A549 (cell line): ENCODE data around the gene PDE7B. TPM values are rescaled to one million over a fixed set of nuclear protein-coding genes. Genes with fewer than 3 reads are reported as not detected.

Source experiments
- ATAC-seq, 2 experiments: fragments of 200-7000 bp in 1 of 2; fragments of >200 bp in 1 of 2; cut with Nextera tagmentation in 1 of 2; cut with Tn5 transposase in 1 of 2; 3 replicates each; pipeline versions ENCODE4 v1.8.0 to v1.9.1; 2018 to 2020; ENCODE audit warnings: mild to moderate bottlenecking in 1 of 2, moderate library complexity in 1 of 2
- CTCF ChIA-PET: fragments of 300-600 bp; sonication (Branson Sonifier 250); formaldehyde crosslinking; extraction: SDS; loops from one replicate; lab custom pipeline; 2021; ENCODE audit warnings: antibody characterized with exemption, inconsistent platforms; lab: Yijun Ruan, JAX
- POLR2A ChIA-PET: fragments of 350-600 bp; formaldehyde crosslinking; extraction: SDS; loops from one replicate; lab custom pipeline; 2021; ENCODE audit warnings: antibody characterized with exemption, inconsistent platforms; lab: Yijun Ruan, JAX
- DNase-seq, 2 experiments: peaks; one replicate each; pipeline versions ENCODE4 v3.0.0 to v3.0.0-alpha.2; 2011 to 2016; ENCODE audit warnings: low read depth in 1 of 2, low spot score in 1 of 2
- FAIRE-seq: peaks from 2 replicates; lab custom pipeline; 2011; peaks lifted over from hg19 to GRCh38; lab: Jason Lieb, UNC
- H3K27ac ChIP-seq, 2 experiments: fragments of >200 bp; sonication (Bioruptor Twin); formaldehyde crosslinking; 3 replicates each; pipeline ENCODE4 v1.5.1; 2016 to 2017
- H3K4me1 ChIP-seq: fragments of >200 bp; sonication (Bioruptor Twin); formaldehyde crosslinking; 3 replicates; pipeline ENCODE4 v1.6.1; 2016
- H3K4me2 ChIP-seq: fragments of >200 bp; sonication (Bioruptor Twin); formaldehyde crosslinking; 3 replicates; pipeline ENCODE4 v1.6.1; 2016
- H3K4me3 ChIP-seq: fragments of >200 bp; sonication (Bioruptor Twin); formaldehyde crosslinking; 3 replicates; pipeline ENCODE4 v1.5.1; 2016
- H3K9me3 ChIP-seq: fragments of >200 bp; sonication (Bioruptor Twin); formaldehyde crosslinking; 3 replicates; pipeline ENCODE4 v1.6.1; 2016
- ATOH8 ChIP-seq: fragments of 250-450 bp; sonication (Bioruptor Pico); IDR thresholded peaks from 2 replicates; pipeline ENCODE4 v1.5.0; 2020; ENCODE audit warnings: low read depth, mild to moderate bottlenecking, moderate library complexity
- BHLHE40 ChIP-seq: IDR thresholded peaks from 2 replicates; pipeline ENCODE4 v1.6.1; 2012; ENCODE audit warnings: low read depth, low read length, inconsistent platforms
- CBX2 ChIP-seq: fragments of 200-600 bp; sonication (generic); IDR thresholded peaks from 2 replicates; pipeline ENCODE4 v1.6.1; 2016; ENCODE audit warnings: low read depth, mild to moderate bottlenecking, borderline replicate concordance
- CHD2 ChIP-seq: fragments of 150-350 bp; IDR thresholded peaks from 2 replicates; pipeline ENCODE4 v1.6.1; 2014; ENCODE audit warnings: low read length; ENCODE audit not compliant: partially characterized antibody
- EP300 ChIP-seq, 2 experiments: fragments of >200 bp; sonication (Bioruptor Twin); formaldehyde crosslinking; IDR thresholded peaks; 2 replicates in 1 of 2; 3 replicates in 1 of 2; pipeline ENCODE4 v1.6.1; 2016 to 2017
- FOSL2 ChIP-seq, 2 experiments: fragments of 450-650 bp in 1 of 2; fragments of >200 bp in 1 of 2; sonication (Bioruptor Twin) in 1 of 2; formaldehyde crosslinking; IDR thresholded peaks; 2 replicates each; pipeline versions ENCODE4 v1.5.0 to v1.6.1; 2016 to 2020; ENCODE audit warnings: mild to moderate bottlenecking in 1 of 2, moderate library complexity in 1 of 2
- FOXS1 ChIP-seq: fragments of 250-450 bp; sonication (Bioruptor Pico); IDR thresholded peaks from 2 replicates; pipeline ENCODE4 v1.5.0; 2020; ENCODE audit warnings: mild to moderate bottlenecking, moderate library complexity
- JUN ChIP-seq, 2 experiments: fragments of >200 bp; sonication (Bioruptor Twin); formaldehyde crosslinking; IDR thresholded peaks; 2 replicates in 1 of 2; 3 replicates in 1 of 2; pipeline ENCODE4 v1.6.1; 2016 to 2017
- KDM5A ChIP-seq: fragments of 200-600 bp; sonication (generic); IDR thresholded peaks from 2 replicates; pipeline ENCODE4 v1.6.1; 2016; ENCODE audit warnings: antibody characterized with exemption, mild to moderate bottlenecking
- NFE2L2 ChIP-seq: fragments of 150-350 bp; conservative IDR thresholded peaks from 2 replicates; pipeline ENCODE4 v1.6.1; 2014; ENCODE audit warnings: low read length
- NR3C1 ChIP-seq: fragments of >200 bp; sonication (Bioruptor Twin); formaldehyde crosslinking; IDR thresholded peaks from 3 replicates; pipeline ENCODE4 v1.6.1; 2017
- POLR2A ChIP-seq: IDR thresholded peaks from 2 replicates; pipeline ENCODE4 v1.6.1; 2012; ENCODE audit warnings: mild to moderate bottlenecking, low read length
- RAD21 ChIP-seq, 2 experiments: fragments of >200 bp in 1 of 2; sonication (Bioruptor Twin) in 1 of 2; formaldehyde crosslinking in 1 of 2; IDR thresholded peaks in 1 of 2; conservative IDR thresholded peaks in 1 of 2; 2 replicates in 1 of 2; 3 replicates in 1 of 2; pipeline ENCODE4 v1.6.1; 2012 to 2018; ENCODE audit warnings: inconsistent platforms in 1 of 2
- RARB ChIP-seq: fragments of 250-450 bp; sonication (Bioruptor Pico); IDR thresholded peaks from 2 replicates; pipeline ENCODE4 v1.8.0; 2021; ENCODE audit warnings: mild to moderate bottlenecking, moderate library complexity
- RCOR1 ChIP-seq: fragments of 150-350 bp; IDR thresholded peaks from 2 replicates; pipeline ENCODE4 v1.6.1; 2014; ENCODE audit warnings: antibody characterized with exemption, low read length, low read depth
- REST ChIP-seq: fragments of 200-600 bp; sonication (generic); IDR thresholded peaks from 2 replicates; pipeline ENCODE4 v1.6.1; 2016; ENCODE audit warnings: antibody characterized with exemption, mild to moderate bottlenecking, moderate library complexity
- RFX5 ChIP-seq: fragments of 450-650 bp; IDR thresholded peaks from 2 replicates; pipeline ENCODE4 v1.7.1; 2014; ENCODE audit warnings: antibody characterized with exemption, mild to moderate bottlenecking, moderate library complexity
- TP53 ChIP-seq: fragments of 250-450 bp; sonication (Bioruptor Pico); IDR thresholded peaks from 2 replicates; pipeline ENCODE4 v1.5.0; 2021; ENCODE audit warnings: mild to moderate bottlenecking, moderate library complexity
- USF2 ChIP-seq: fragments of 450-650 bp; IDR thresholded peaks from 2 replicates; pipeline ENCODE4 v1.6.1; 2014; ENCODE audit warnings: antibody characterized with exemption
- ZSCAN20 ChIP-seq: fragments of 250-450 bp; sonication (Bioruptor Pico); IDR thresholded peaks from 2 replicates; pipeline ENCODE4 v1.8.0; 2022; ENCODE audit warnings: mild to moderate bottlenecking, moderate library complexity
- WGBS: methylation state at CpG from one replicate; pipeline ENCODE4 v1.1.6; 2017; ENCODE audit errors: missing lambda C conversion rate; 5-methylcytosine and 5-hydroxymethylcytosine counted together
- polyA plus RNA-seq, 4 experiments: library from polyadenylated mRNA; depleted of rRNA in 3 of 4; stranded (reverse); fragments of >200 nt; fragmentation: RNase III in 1 of 4; extraction: RNeasy Plus Mini Kit Qiagen cat#74134 plus additional on column Dnase treatment in 1 of 4; gene quantifications; 2 replicates in 3 of 4; 3 replicates in 1 of 4; pipeline ENCODE4 v1.2.3, GENCODE V29; 2011 to 2017
- TF ChIP-seq, protein P1 (sequence below): fragments of 150-350 bp; IDR thresholded peaks from 2 replicates; pipeline ENCODE4 v1.6.1; 2014; ENCODE audit warnings: low read depth, mild to moderate bottlenecking, low read length
- TF ChIP-seq, protein P2 (sequence below): IDR thresholded peaks from 2 replicates; pipeline ENCODE4 v1.6.1; 2012; ENCODE audit warnings: low read depth, borderline replicate concordance

Gene PDE7B
- polyA plus RNA-seq, 2 of the 4 experiments (the other 2 are of a cell fraction) = 6.6 to 13.8 TPM

- ATAC-seq (no peak), FAIRE-seq (no peak), DNase-seq (no peak)
- Histone ChIP-seq H3K27ac (no peak overlapping the region), H3K4me2 (no peak overlapping the region), H3K9me3 (no peaks in the 10 kb centered on the region), H3K4me3 (no peak overlapping the region), H3K4me1 (peaks cover 22% of the 10 kb centered on the region; the same call in 2 of the 3 replicates)
- ChIA-PET POLR2A (no interaction called here), CTCF (interaction anchor here (0.6 to 1.5 kb wide), 3 partner anchors 11 to 335 kb away, joined by 3 to 4 read pairs (median 3); no protein-coding TSS in a partner anchor)
- TF ChIP-seq ATOH8 = no peak
- TF ChIP-seq NR3C1 = no peak
- TF ChIP-seq FOXS1 (CRISPR knock-in tag) = no peak
- TF ChIP-seq JUN (IDR thresholded peaks at IDR 0.05) = no peak
- no peak for TF ChIP-seq ZSCAN20 (CRISPR knock-in tag)
- TF ChIP-seq FOSL2 (IDR thresholded peaks at IDR 0.05) = no peak
- no peak for TF ChIP-seq FOSL2 (CRISPR knock-in tag; IDR thresholded peaks at IDR 0.05)
- no peak for TF ChIP-seq REST
- no peak for TF ChIP-seq POLR2A
- TF ChIP-seq USF2 = no peak
- TF ChIP-seq, protein P1, sequence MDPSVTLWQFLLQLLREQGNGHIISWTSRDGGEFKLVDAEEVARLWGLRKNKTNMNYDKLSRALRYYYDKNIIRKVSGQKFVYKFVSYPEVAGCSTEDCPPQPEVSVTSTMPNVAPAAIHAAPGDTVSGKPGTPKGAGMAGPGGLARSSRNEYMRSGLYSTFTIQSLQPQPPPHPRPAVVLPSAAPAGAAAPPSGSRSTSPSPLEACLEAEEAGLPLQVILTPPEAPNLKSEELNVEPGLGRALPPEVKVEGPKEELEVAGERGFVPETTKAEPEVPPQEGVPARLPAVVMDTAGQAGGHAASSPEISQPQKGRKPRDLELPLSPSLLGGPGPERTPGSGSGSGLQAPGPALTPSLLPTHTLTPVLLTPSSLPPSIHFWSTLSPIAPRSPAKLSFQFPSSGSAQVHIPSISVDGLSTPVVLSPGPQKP = no peak
- no peak for TF ChIP-seq RAD21 (conservative IDR thresholded peaks at IDR 0.05 in 1 of 2, IDR thresholded peaks at IDR 0.05 in 1 of 2)
Observed at GRCh38 chr6:135891710-135892109, 40.2 kb downstream of the PDE7B start.

DNA sequence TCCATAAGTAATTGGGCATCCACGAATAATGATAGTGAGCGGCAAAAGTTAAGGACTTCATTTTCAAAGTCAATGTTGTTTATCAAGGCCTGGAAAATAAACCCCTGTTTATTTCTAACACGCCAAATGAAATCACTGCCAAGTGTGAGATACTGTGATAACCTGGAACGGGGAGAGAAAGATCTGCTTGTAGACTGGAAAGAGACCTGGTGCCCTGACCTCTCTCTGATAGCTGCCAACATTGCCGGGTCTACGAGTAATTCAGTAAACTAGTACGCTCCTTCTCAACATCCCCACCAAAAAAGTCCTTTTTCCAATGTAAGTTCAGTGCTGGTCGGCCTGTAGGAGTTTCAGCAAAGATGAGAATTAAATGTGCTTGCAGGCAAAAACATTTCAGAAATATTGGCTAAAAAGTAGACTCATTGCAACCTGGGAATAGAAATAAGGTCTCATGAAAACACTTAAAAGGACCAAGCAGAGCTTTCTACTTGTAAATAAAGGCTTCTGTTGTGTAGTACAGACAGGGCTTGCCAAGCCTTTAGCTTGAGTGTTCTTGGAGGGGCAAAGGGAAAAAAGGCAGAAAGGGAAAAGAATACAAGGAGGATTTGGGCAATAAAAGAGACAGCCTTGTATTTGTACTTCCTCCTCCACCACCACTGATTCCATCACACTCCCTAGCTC is 43.9 kb downstream of the PDE7B start:
- POLR2A ChIA-PET = no interaction called here
- Histone ChIP-seq H3K27ac (no peak overlapping the region), H3K4me2 (no peak overlapping the region), H3K4me1 (no peaks in the 10 kb centered on the region; the same call in 2 of the 3 replicates), H3K9me3 (no peaks in the 10 kb centered on the region), H3K4me3 (no peak overlapping the region)
- 91% methylated on average over 8 of the region's 8 CpGs for WGBS
- FAIRE-seq (no peak), ATAC-seq (no peak), DNase-seq (no peak)
- CTCF ChIA-PET = no interaction called here
- TF ChIP-seq NFE2L2 (no peak), RARB (no peak), CBX2 (no peak), CHD2 (no peak), KDM5A (no peak), BHLHE40 (no peak), RFX5 (no peak), RCOR1 (no peak), USF2 (no peak), TP53 (CRISPR knock-in tag) (no peak), EP300 (IDR thresholded peaks at IDR 0.05) (no peak)
- TF ChIP-seq, protein P2, sequence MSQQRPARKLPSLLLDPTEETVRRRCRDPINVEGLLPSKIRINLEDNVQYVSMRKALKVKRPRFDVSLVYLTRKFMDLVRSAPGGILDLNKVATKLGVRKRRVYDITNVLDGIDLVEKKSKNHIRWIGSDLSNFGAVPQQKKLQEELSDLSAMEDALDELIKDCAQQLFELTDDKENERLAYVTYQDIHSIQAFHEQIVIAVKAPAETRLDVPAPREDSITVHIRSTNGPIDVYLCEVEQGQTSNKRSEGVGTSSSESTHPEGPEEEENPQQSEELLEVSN = no peak
